HG02610 (cell line): ENCODE results near the gene MAMSTR.
"Not testable (repeated sequence)": the region's sequence is repeated elsewhere in the genome, so short reads cannot be mapped to it uniquely, and the experiment has no call there.

ENCODE experiments used
- ATAC-seq: cut with Tn5 transposase; IDR thresholded peaks from one replicate; pipeline ENCODE4 v1.9.1; 2021; ENCODE audit warnings: mild to moderate bottlenecking, moderate library complexity; ENCODE audit not compliant: unreplicated experiment

The MAMSTR gene

GRCh38 chr19:48689449-48689848 is 30.1 kb downstream of the MAMSTR start:
- ATAC-seq = no peak

- no peak for ATAC-seq
Measured at GRCh38 chr19:48687776-48688175, 31.7 kb downstream of the MAMSTR start.

DNA sequence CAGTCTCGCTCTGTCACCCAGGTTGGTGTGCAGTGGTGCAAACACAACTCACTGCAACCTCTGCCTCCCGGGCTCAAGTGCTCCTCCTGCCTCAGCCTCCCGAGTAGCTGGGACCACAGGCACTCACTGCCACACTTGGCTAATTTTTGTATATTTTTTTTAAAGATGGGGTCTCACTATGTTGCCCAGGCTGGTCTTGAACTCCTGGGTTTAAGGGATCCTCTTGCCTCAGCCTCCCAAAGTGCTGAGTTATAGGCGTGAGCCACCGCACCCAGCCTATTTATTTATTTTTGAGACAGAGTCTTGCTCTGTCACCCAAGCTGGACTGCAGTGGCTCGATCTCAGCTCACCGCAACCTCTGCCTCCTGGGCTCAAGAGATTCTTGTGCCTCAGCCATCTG is 32.9 kb downstream of the MAMSTR start:
- ATAC-seq = not testable (repeated sequence)

GRCh38 chr19:48686088-48686487 is 33.4 kb downstream of the MAMSTR start:
- no peak for ATAC-seq

DNA sequence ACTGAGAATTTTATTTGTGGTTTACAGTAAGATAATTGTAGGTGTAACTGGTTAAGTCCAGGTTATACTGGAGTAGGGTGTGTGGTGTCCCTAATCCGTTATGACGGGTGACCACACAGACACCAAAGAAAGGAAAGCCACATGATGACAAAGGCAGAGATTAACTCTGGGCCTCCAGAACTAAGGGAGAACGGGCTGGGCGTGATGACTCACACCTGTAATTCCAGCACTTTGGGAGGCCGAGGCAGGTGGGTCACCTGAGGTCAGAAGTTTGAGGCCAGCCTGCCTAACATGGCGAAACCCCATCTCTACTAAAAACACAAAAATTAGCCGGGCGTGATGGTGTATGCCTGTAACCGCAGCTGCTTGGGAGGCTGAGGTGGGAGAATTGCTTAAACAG is 33.9 kb downstream of the MAMSTR start:
- ATAC-seq = no peak

DNA sequence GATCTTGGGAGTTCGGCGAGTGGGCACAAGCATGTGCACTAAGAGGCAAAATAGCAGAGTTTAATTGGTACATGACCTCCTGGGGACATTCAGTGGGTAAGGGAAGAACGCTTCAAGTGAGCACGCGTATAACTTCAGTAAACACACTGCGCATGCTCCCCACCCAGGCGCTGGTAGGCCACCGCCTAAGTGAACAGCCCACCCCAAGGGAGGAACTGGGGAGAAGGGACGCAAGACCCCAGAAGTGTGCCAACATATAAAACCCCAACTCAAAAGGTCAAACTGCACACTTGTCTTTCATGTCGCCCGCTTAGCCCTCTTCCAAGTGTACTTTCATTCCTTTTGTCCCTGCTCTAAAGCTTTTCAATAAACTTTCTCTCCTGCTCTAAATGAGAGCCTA is 36.2 kb downstream of the MAMSTR start:
- ATAC-seq = no peak

DNA sequence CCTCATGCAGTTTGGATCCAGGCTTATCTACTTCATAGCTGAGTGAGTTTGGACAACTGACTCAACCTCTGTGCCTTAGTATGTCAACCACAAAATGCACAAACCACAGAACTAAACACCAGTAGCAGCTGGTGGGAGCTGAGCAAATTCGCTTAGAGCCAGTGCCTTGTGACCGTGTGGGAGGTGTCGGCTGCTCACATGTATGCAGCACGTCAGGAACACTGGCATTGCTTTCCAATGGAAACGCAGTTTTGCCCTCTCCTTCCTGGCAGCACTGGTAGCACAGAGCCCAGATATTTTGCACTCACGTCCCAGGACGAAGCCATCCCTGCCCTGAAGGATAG is 38.4 kb downstream of the MAMSTR start:
- ATAC-seq = no peak

- ATAC-seq = no peak
Measured at GRCh38 chr19:48680436-48681126, 38.9 kb downstream of the MAMSTR start.

GRCh38 chr19:48680006-48680405 is 39.5 kb downstream of the MAMSTR start:
- ATAC-seq = not testable (repeated sequence)

DNA sequence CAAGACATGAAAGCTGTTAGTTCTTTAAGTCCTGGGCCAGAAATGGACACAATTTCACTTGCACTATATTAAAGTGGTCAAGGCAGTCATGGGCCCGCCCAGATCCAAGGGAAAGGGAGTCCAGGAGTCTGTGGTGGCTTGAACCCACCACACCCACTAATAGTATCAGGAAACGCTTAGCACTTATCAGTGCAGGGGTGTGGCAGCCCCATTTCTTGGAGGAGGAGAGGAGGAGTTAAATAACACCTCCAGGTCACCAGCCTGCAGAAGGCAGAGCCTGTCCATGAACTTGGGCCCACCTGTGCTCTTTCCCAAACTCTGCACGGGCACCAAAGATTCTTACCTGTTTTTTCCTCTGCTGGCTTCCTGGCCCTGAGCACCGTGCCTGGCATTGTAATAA is 41.3 kb downstream of the MAMSTR start:
- ATAC-seq = no peak

DNA sequence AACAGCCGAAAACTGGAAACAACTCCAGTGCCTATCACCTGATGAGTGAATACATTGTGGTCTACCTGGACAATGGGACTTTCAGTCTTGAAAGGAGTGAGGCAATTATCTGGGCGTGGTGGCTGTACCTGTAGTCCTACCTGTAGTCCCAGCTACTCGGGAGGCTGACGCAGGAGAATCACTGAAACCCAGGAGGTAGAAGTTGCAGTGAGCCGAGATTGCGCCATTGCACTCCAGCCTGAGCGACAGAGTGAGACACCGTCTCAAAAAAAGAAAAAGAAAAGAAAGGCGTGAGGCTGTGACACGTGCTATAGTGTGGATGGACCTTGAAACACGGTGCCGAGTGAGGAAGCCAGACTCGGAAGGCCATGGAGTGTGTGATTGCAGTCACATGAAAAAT is 42.6 kb downstream of the MAMSTR start:
- no peak for ATAC-seq

GRCh38 chr19:48676487-48676886 is 43.0 kb downstream of the MAMSTR start:
- no peak for ATAC-seq

GRCh38 chr19:48674921-48675824 is 44.4 kb downstream of the MAMSTR start:
- ATAC-seq = no peak

GRCh38 chr19:48674216-48674809 is 45.2 kb downstream of the MAMSTR start:
- no peak for ATAC-seq

- ATAC-seq = no peak
Measured at GRCh38 chr19:48673436-48674100, 46.0 kb downstream of the MAMSTR start.

DNA sequence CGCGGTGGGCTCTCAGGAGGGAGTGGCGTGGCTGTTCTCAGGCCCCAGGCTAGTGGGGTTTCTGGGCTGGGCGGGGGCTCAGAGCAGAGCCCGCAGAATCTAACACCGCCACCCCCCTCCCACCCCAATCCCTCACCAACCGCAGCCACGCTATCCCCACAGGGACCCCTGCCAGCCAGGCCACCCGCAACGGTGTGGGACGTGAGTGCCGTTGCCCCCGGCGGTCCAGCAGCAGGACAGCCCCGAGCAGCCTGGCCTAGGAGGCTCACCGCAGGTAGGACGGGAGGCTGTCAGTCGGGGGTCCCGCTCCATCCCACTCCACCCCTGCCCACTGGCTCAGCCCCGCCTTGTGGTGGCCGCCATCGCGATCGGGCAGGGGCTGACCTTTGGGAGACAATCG is 46.5 kb downstream of the MAMSTR start, which contains the start of gene NTN5:
Gene NTN5, minus strand, starts transcription at position 24 of the 400 bp plus-strand sequence. CDS start 2,031 bp downstream, outside the sequence.
- ATAC-seq = no peak

- ATAC-seq = no peak
Measured at GRCh38 chr19:48671446-48671995, 48.0 kb downstream of the MAMSTR start.

- no peak for ATAC-seq
Measured at GRCh38 chr19:48670699-48671445, 48.7 kb downstream of the MAMSTR start.

- ATAC-seq = no peak
Measured at GRCh38 chr19:48669903-48670668, 49.4 kb downstream of the MAMSTR start.
